ENCODE results near the gene ARHGAP18.

ARHGAP18 gene

GRCh38 chr6:129711271-129711631 lies 1.3 kb upstream of the ARHGAP18 start:
- Histone ChIP-seq H3K4me3 (ENCODE audit: low read depth, low read length) (no peak overlapping the region), H4K91ac (ENCODE audit: low read depth, low read length) (no peak overlapping the region), H3K27ac (ENCODE audit: low read depth, low read length) (no peak overlapping the region), H3K79me2 (ENCODE audit: control insufficient read depth, insufficient read depth, low read length, poor library complexity) (peaks cover 4% of the 10 kb centered on the region), H3K36me3 (ENCODE audit: control insufficient read depth in 1 of 2, insufficient read depth in 2 of 2, low read length in 2 of 2) (no peaks in the 10 kb centered on the region), H3K18ac (ENCODE audit: low read length) (no peak overlapping the region), H3K4ac (ENCODE audit: low read depth, low read length) (no peak overlapping the region), H3K4me2 (ENCODE audit: low read length) (no peak overlapping the region), H3K9me3 (ENCODE audit: insufficient read depth, low read depth, low read length) (no peaks in the 10 kb centered on the region), H2BK5ac (ENCODE audit: low read depth, low read length, poor library complexity) (no peak overlapping the region), H3K4me1 (ENCODE audit: control insufficient read depth in 1 of 2, insufficient read depth in 2 of 2, low read length in 2 of 2) (peaks cover 3% of the 10 kb centered on the region in 2 experiments), H3K79me1 (ENCODE audit: low read length) (peaks cover 2% of the 10 kb centered on the region), H2BK120ac (ENCODE audit: insufficient read depth, low read length, poor library complexity) (no peak overlapping the region), H4K8ac (ENCODE audit: low read depth, low read length) (no peak overlapping the region), H4K12ac (ENCODE audit: low read depth, low read length) (no peak overlapping the region), H3K9ac (ENCODE audit: low read length) (no peak overlapping the region), H2AK5ac (ENCODE audit: low read length) (no peak overlapping the region), H2AFZ (ENCODE audit: insufficient read depth, low read length, poor library complexity) (no peak overlapping the region), H3K23ac (ENCODE audit: low read length) (no peak overlapping the region), H2BK12ac (ENCODE audit: low read length) (no peak overlapping the region), H3K14ac (ENCODE audit: low read length) (no peak overlapping the region), H3K27me3 (ENCODE audit: insufficient read depth, low read length) (no peaks in the 10 kb centered on the region)
- no peak for DNase-seq
- no CpG with 5 or more reads among the region's 2 CpGs for WGBS (ENCODE audit: extremely low coverage, insufficient coverage, insufficient read length)

GRCh38 chr6:129710450-129711270 lies 683 bp upstream of the ARHGAP18 start:
- H4K91ac ChIP-seq (ENCODE audit: low read depth, low read length), result no peak overlapping the region
- no peak overlapping the region for H3K18ac ChIP-seq (ENCODE audit: low read length)
- peak overlapping the region; percentile 73 for H3K4me2 ChIP-seq (ENCODE audit: low read length)
- peak in 1 of 2 donors; percentile 24 for DNase-seq
- H3K27ac ChIP-seq (ENCODE audit: low read depth, low read length), result no peak overlapping the region
- H3K9ac ChIP-seq (ENCODE audit: low read length), result no peak overlapping the region
- no peak overlapping the region for H3K4ac ChIP-seq (ENCODE audit: low read depth, low read length)
- peaks cover 4% of the 10 kb centered on the region for H3K79me2 ChIP-seq (ENCODE audit: control insufficient read depth, insufficient read depth, low read length, poor library complexity)
- H3K79me1 ChIP-seq (ENCODE audit: low read length), result peaks cover 2% of the 10 kb centered on the region
- H3K4me3 ChIP-seq (ENCODE audit: low read depth, low read length), result no peak overlapping the region
- H3K4me1 ChIP-seq (ENCODE audit: control insufficient read depth in 1 of 2, insufficient read depth in 2 of 2, low read length in 2 of 2), result peaks cover 3% of the 10 kb centered on the region in 2 experiments
- WGBS (ENCODE audit: extremely low coverage, insufficient coverage, insufficient read length), result no CpG with 5 or more reads among the region's 14 CpGs
- H3K14ac ChIP-seq (ENCODE audit: low read length), result no peak overlapping the region
- H2BK5ac ChIP-seq (ENCODE audit: low read depth, low read length, poor library complexity), result no peak overlapping the region
- H2BK120ac ChIP-seq (ENCODE audit: insufficient read depth, low read length, poor library complexity), result no peak overlapping the region
- H3K23ac ChIP-seq (ENCODE audit: low read length), result no peak overlapping the region
- H3K27me3 ChIP-seq (ENCODE audit: insufficient read depth, low read length), result no peaks in the 10 kb centered on the region
- H3K9me3 ChIP-seq (ENCODE audit: insufficient read depth, low read depth, low read length), result no peaks in the 10 kb centered on the region
- no peak overlapping the region for H2AFZ ChIP-seq (ENCODE audit: insufficient read depth, low read length, poor library complexity)
- no peak overlapping the region for H4K12ac ChIP-seq (ENCODE audit: low read depth, low read length)
- no peaks in the 10 kb centered on the region for H3K36me3 ChIP-seq (ENCODE audit: control insufficient read depth in 1 of 2, insufficient read depth in 2 of 2, low read length in 2 of 2)
- H2AK5ac ChIP-seq (ENCODE audit: low read length), result no peak overlapping the region
- no peak overlapping the region for H4K8ac ChIP-seq (ENCODE audit: low read depth, low read length)
- no peak overlapping the region for H2BK12ac ChIP-seq (ENCODE audit: low read length)

GRCh38 chr6:129709196-129709768 lies 695 bp downstream of the ARHGAP18 start:
- Histone ChIP-seq H2AFZ (ENCODE audit: insufficient read depth, low read length, poor library complexity) (no peak overlapping the region), H4K91ac (ENCODE audit: low read depth, low read length) (no peak overlapping the region), H3K4ac (ENCODE audit: low read depth, low read length) (no peak overlapping the region), H4K8ac (ENCODE audit: low read depth, low read length) (no peak overlapping the region), H3K4me2 (ENCODE audit: low read length) (peak overlapping the region; percentile 73), H3K79me2 (ENCODE audit: control insufficient read depth, insufficient read depth, low read length, poor library complexity) (peaks cover 4% of the 10 kb centered on the region), H3K18ac (ENCODE audit: low read length) (no peak overlapping the region), H3K4me3 (ENCODE audit: low read depth, low read length) (no peak overlapping the region), H3K14ac (ENCODE audit: low read length) (no peak overlapping the region), H2AK5ac (ENCODE audit: low read length) (no peak overlapping the region), H4K12ac (ENCODE audit: low read depth, low read length) (no peak overlapping the region), H3K27ac (ENCODE audit: low read depth, low read length) (peak overlapping the region; percentile 78), H3K9me3 (ENCODE audit: insufficient read depth, low read depth, low read length) (no peaks in the 10 kb centered on the region), H2BK12ac (ENCODE audit: low read length) (no peak overlapping the region), H2BK120ac (ENCODE audit: insufficient read depth, low read length, poor library complexity) (no peak overlapping the region), H2BK5ac (ENCODE audit: low read depth, low read length, poor library complexity) (no peak overlapping the region), H3K23ac (ENCODE audit: low read length) (no peak overlapping the region), H3K27me3 (ENCODE audit: insufficient read depth, low read length) (no peaks in the 10 kb centered on the region), H3K36me3 (ENCODE audit: control insufficient read depth in 1 of 2, insufficient read depth in 2 of 2, low read length in 2 of 2) (no peaks in the 10 kb centered on the region), H3K4me1 (ENCODE audit: control insufficient read depth in 1 of 2, insufficient read depth in 2 of 2, low read length in 2 of 2) (peaks cover 3% of the 10 kb centered on the region in 2 experiments), H3K9ac (ENCODE audit: low read length) (no peak overlapping the region), H3K79me1 (ENCODE audit: low read length) (peaks cover 2% of the 10 kb centered on the region)
- DNase-seq, result peak in 1 of 2 donors; percentile 39
- no CpG with 5 or more reads among the region's 2 CpGs for WGBS (ENCODE audit: extremely low coverage, insufficient coverage, insufficient read length)

- no peak overlapping the region for H2BK120ac ChIP-seq (ENCODE audit: insufficient read depth, low read length, poor library complexity)
- peak overlapping the region; percentile 45 for H4K91ac ChIP-seq (ENCODE audit: low read depth, low read length)
- peaks cover 4% of the 10 kb centered on the region for H3K79me2 ChIP-seq (ENCODE audit: control insufficient read depth, insufficient read depth, low read length, poor library complexity)
- no peaks in the 10 kb centered on the region for H3K36me3 ChIP-seq (ENCODE audit: control insufficient read depth in 1 of 2, insufficient read depth in 2 of 2, low read length in 2 of 2)
- H3K79me1 ChIP-seq (ENCODE audit: low read length), result peaks cover 2% of the 10 kb centered on the region
- H2AFZ ChIP-seq (ENCODE audit: insufficient read depth, low read length, poor library complexity), result no peak overlapping the region
- H2AK5ac ChIP-seq (ENCODE audit: low read length), result no peak overlapping the region
- DNase-seq, result no peak
- no peaks in the 10 kb centered on the region for H3K9me3 ChIP-seq (ENCODE audit: insufficient read depth, low read depth, low read length)
- H3K27me3 ChIP-seq (ENCODE audit: insufficient read depth, low read length), result no peaks in the 10 kb centered on the region
- H4K12ac ChIP-seq (ENCODE audit: low read depth, low read length), result no peak overlapping the region
- no peak overlapping the region for H3K14ac ChIP-seq (ENCODE audit: low read length)
- no CpG with 5 or more reads among the region's 4 CpGs for whole genome bisulfite sequencing (ENCODE audit: extremely low coverage, insufficient coverage, insufficient read length)
- no peak overlapping the region for H3K4me3 ChIP-seq (ENCODE audit: low read depth, low read length)
- no peak overlapping the region for H4K8ac ChIP-seq (ENCODE audit: low read depth, low read length)
- H3K4me2 ChIP-seq (ENCODE audit: low read length), result peak overlapping the region; percentile 18
- H2BK12ac ChIP-seq (ENCODE audit: low read length), result no peak overlapping the region
- no peak overlapping the region for H3K9ac ChIP-seq (ENCODE audit: low read length)
- H3K4me1 ChIP-seq (ENCODE audit: control insufficient read depth in 1 of 2, insufficient read depth in 2 of 2, low read length in 2 of 2), result peaks cover 3% of the 10 kb centered on the region in 2 experiments
- peak overlapping the region; percentile 17 for H3K27ac ChIP-seq (ENCODE audit: low read depth, low read length)
- H3K4ac ChIP-seq (ENCODE audit: low read depth, low read length), result peak overlapping the region; percentile 27
- no peak overlapping the region for H2BK5ac ChIP-seq (ENCODE audit: low read depth, low read length, poor library complexity)
- no peak overlapping the region for H3K18ac ChIP-seq (ENCODE audit: low read length)
- no peak overlapping the region for H3K23ac ChIP-seq (ENCODE audit: low read length)
Measured at GRCh38 chr6:129708496-129709195, 1.3 kb downstream of the ARHGAP18 start.

Measured in trophoblast cell (in vitro differentiated cells and primary cell).